HEK293 (cell line): ENCODE results near the gene ABCB4.

ENCODE experiments used
- CTCF ChIP-seq: fragments of 450-650 bp; formaldehyde crosslinking; IDR thresholded peaks from 2 replicates; pipeline ENCODE4 v1.5.1; 2016; ENCODE audit warnings: missing biosample characterization, missing genetic modification characterization
- KLF7 ChIP-seq: fragments of 450-650 bp; formaldehyde crosslinking; IDR thresholded peaks from 2 replicates; pipeline ENCODE4 v1.5.1; 2016; ENCODE audit warnings: missing biosample characterization, missing genetic modification characterization, borderline replicate concordance
- MYNN ChIP-seq: fragments of 450-650 bp; formaldehyde crosslinking; IDR thresholded peaks from 2 replicates; pipeline ENCODE4 v1.5.1; 2016; ENCODE audit warnings: missing biosample characterization, missing genetic modification characterization, borderline replicate concordance
- MZF1 ChIP-seq: fragments of 450-650 bp; formaldehyde crosslinking; IDR thresholded peaks from 2 replicates; pipeline ENCODE4 v1.5.1; 2017; ENCODE audit warnings: missing biosample characterization, missing genetic modification characterization, borderline replicate concordance
- REST ChIP-seq: fragments of 450-650 bp; formaldehyde crosslinking; IDR thresholded peaks from 2 replicates; pipeline ENCODE4 v1.5.1; 2016; ENCODE audit warnings: missing biosample characterization, missing genetic modification characterization
- ZBTB20 ChIP-seq: fragments of 450-650 bp; formaldehyde crosslinking; IDR thresholded peaks from 2 replicates; pipeline ENCODE4 v1.5.1; 2016; ENCODE audit warnings: missing biosample characterization, missing genetic modification characterization
- ZFP37 ChIP-seq: fragments of 450-650 bp; formaldehyde crosslinking; IDR thresholded peaks from 2 replicates; pipeline ENCODE4 v1.5.1; 2016; ENCODE audit warnings: missing biosample characterization, missing genetic modification characterization
- ZNF10 ChIP-seq: fragments of 450-650 bp; formaldehyde crosslinking; IDR thresholded peaks from 2 replicates; pipeline ENCODE4 v1.5.1; 2017; ENCODE audit warnings: missing biosample characterization, missing genetic modification characterization
- ZNF23 ChIP-seq: fragments of 450-650 bp; formaldehyde crosslinking; IDR thresholded peaks from 2 replicates; pipeline ENCODE4 v1.5.1; 2016; ENCODE audit warnings: missing biosample characterization, missing genetic modification characterization, borderline replicate concordance
- ZNF501 ChIP-seq: fragments of 450-650 bp; formaldehyde crosslinking; IDR thresholded peaks from 2 replicates; pipeline ENCODE4 v1.5.1; 2016; ENCODE audit warnings: missing biosample characterization, missing genetic modification characterization
- ZNF549 ChIP-seq: fragments of 450-650 bp; IDR thresholded peaks from 2 replicates; pipeline ENCODE4 v1.5.1; 2018; ENCODE audit warnings: missing biosample characterization, missing genetic modification characterization, mild to moderate bottlenecking, inconsistent platforms, moderate library complexity
- ZNF785 ChIP-seq: fragments of 450-650 bp; formaldehyde crosslinking; IDR thresholded peaks from 2 replicates; pipeline ENCODE4 v1.5.1; 2016; ENCODE audit warnings: missing biosample characterization, missing genetic modification characterization
- TF ChIP-seq, protein P1 (sequence below): fragments of 450-650 bp; formaldehyde crosslinking; IDR thresholded peaks from 2 replicates; pipeline ENCODE4 v1.5.1; 2016; ENCODE audit warnings: missing biosample characterization, missing genetic modification characterization

DNA sequence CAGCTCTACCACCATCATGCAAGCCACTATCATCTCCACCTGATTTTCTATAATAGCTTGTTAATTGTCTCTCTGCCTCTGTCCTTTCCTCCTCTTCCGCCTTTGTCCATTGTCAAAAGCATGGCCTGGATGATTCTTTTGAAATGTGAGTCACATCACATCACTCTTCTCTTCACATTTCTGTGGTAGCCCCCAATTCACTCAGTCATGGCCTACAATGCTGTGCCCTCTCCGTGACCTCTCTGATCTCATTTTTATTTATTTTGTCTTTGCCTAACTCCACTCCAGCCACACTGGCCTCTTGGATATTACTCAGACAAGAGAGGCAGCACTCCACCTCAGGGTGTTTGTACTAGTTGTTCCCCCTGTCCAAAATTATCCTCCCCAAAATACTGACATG, 4.9 kb upstream of the ABCB4 start:
- TF ChIP-seq MYNN (tag by site-specific recombination) (no peak), CTCF (no peak), ZNF501 (tag by site-specific recombination) (no peak), ZNF785 (no peak), REST (no peak), ZFP37 (tag by site-specific recombination) (no peak), MZF1 (tag by site-specific recombination) (no peak), ZBTB20 (tag by site-specific recombination) (no peak), ZNF549 (tag by site-specific recombination) (no peak), ZNF23 (tag by site-specific recombination) (no peak), KLF7 (tag by site-specific recombination) (no peak), ZNF10 (tag by site-specific recombination) (no peak)
- TF ChIP-seq, protein P1, sequence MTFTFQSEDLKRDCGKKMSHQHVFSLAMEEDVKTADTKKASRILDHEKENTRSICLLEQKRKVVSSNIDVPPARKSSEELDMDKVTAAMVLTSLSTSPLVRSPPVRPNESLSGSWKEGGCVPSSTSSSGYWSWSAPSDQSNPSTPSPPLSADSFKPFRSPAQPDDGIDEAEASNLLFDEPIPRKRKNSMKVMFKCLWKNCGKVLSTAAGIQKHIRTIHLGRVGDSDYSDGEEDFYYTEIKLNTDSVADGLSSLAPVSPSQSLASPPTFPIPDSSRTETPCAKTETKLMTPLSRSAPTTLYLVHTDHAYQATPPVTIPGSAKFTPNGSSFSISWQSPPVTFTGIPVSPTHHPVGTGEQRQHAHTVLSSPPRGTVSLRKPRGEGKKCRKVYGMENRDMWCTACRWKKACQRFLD (tag by site-specific recombination) = no peak
